GM21786 (cell line): ENCODE measurements around the gene GAPT.
A peak's percentile ranks its signal among the peaks of the same experiment; 100 is the strongest.

Experiments used
- ATAC-seq: cut with Tn5 transposase; IDR thresholded peaks from one replicate; pipeline ENCODE4 v1.9.1; 2021; ENCODE audit not compliant: unreplicated experiment

The GAPT gene

GRCh38 chr5:58491216-58491892 lies at the start of gene GAPT:
Gene GAPT (plus strand): TSS chr5:58491435. CDS start chr5:58494537, 3,102 bp downstream.
- ATAC-seq: peak; percentile 93

- ATAC-seq: no peak
These were observed 46.4 kb upstream of the GAPT start for GRCh38 chr5:58444805-58445204.

GRCh38 chr5:58446024-58446423 lies 45.2 kb upstream of the GAPT start:
- ATAC-seq: no peak

GRCh38 chr5:58447226-58447625 lies 44.0 kb upstream of the GAPT start:
- ATAC-seq: no peak

GRCh38 chr5:58450018-58450417 lies 41.2 kb upstream of the GAPT start:
- no peak for ATAC-seq

- no peak for ATAC-seq
These were observed 40.2 kb upstream of the GAPT start for GRCh38 chr5:58450811-58451629.

- ATAC-seq: no peak
These were observed 39.3 kb upstream of the GAPT start for GRCh38 chr5:58451732-58452565.

- ATAC-seq: no peak
These were observed 38.5 kb upstream of the GAPT start for GRCh38 chr5:58452566-58453258.

GRCh38 chr5:58453306-58453705 lies 37.9 kb upstream of the GAPT start:
- no peak for ATAC-seq

GRCh38 chr5:58454025-58454424 lies 37.2 kb upstream of the GAPT start:
- ATAC-seq: no peak

- no peak for ATAC-seq
These were observed 36.2 kb upstream of the GAPT start for GRCh38 chr5:58455066-58455465.

- no peak for ATAC-seq
These were observed 35.8 kb upstream of the GAPT start for GRCh38 chr5:58455480-58455879.

- no peak for ATAC-seq
These were observed 35.2 kb upstream of the GAPT start for GRCh38 chr5:58456026-58456425.

GRCh38 chr5:58456486-58456885 lies 34.7 kb upstream of the GAPT start:
- ATAC-seq: no peak

GRCh38 chr5:58457050-58457449 lies 34.2 kb upstream of the GAPT start:
- no peak for ATAC-seq

- no peak for ATAC-seq
These were observed 33.0 kb upstream of the GAPT start for GRCh38 chr5:58458141-58458742.

GRCh38 chr5:58458743-58459145 lies 32.5 kb upstream of the GAPT start:
- no peak for ATAC-seq

GRCh38 chr5:58459146-58460001 lies 31.9 kb upstream of the GAPT start:
- ATAC-seq: no peak

- peak; percentile 63 for ATAC-seq
These were observed 31.1 kb upstream of the GAPT start, which contains the start of gene PLK2 for GRCh38 chr5:58460002-58460731. Gene PLK2 (minus strand): TSS chr5:58460086. CDS start chr5:58459959, 127 bp downstream.
